Suprapubic skin (tissue), 4 donors: ENCODE measurements around the gene TGOLN2. TPM values are rescaled to one million over a fixed set of nuclear protein-coding genes. Genes with fewer than 3 reads are reported as not detected.
"Not testable (repeated sequence)": the region's sequence is repeated elsewhere in the genome, so short reads cannot be mapped to it uniquely, and the experiment has no call there.

Experiments
- DNase-seq, 2 donors: peaks; one replicate each; pipeline ENCODE4 v3.0.0-alpha.2; 2019; ENCODE audit warnings: low spot score in 2 of 2
- H3K27ac ChIP-seq: fragments of 200-600 bp; sonication (generic); one replicate; pipeline ENCODE4 v1.5.1; 2019
- H3K27me3 ChIP-seq: fragments of 200-600 bp; sonication (generic); one replicate; pipeline ENCODE4 v1.5.1; 2019
- H3K36me3 ChIP-seq: fragments of 200-600 bp; sonication (generic); one replicate; pipeline ENCODE4 v1.5.1; 2019
- H3K4me1 ChIP-seq: fragments of 200-600 bp; sonication (generic); one replicate; pipeline ENCODE4 v1.5.1; 2019
- H3K4me3 ChIP-seq: fragments of 200-600 bp; sonication (generic); one replicate; pipeline ENCODE4 v1.5.1; 2019; ENCODE audit warnings: mild to moderate bottlenecking
- H3K9me3 ChIP-seq: fragments of 200-600 bp; sonication (generic); one replicate; pipeline ENCODE4 v1.5.1; 2019
- CTCF ChIP-seq, 2 donors: fragments of 200-600 bp in 1 of 2; fragments of 450-650 bp in 1 of 2; sonication (generic) in 1 of 2; IDR thresholded peaks; one replicate each; pipeline ENCODE4 v1.5.1; 2016 to 2019; ENCODE audit warnings: antibody characterized with exemption in 2 of 2, mild to moderate bottlenecking in 1 of 2, moderate library complexity in 1 of 2
- EP300 ChIP-seq: sonication (generic); formaldehyde crosslinking; IDR thresholded peaks from one replicate; pipeline ENCODE4 v1.6.1; 2017; ENCODE audit warnings: antibody characterized with exemption
- POLR2A ChIP-seq, 2 donors: fragments of 450-650 bp; IDR thresholded peaks; one replicate each; pipeline ENCODE4 v1.6.1; 2017; ENCODE audit warnings: antibody characterized with exemption in 2 of 2, mild to moderate bottlenecking in 2 of 2, moderate library complexity in 2 of 2
- POLR2AphosphoS5 ChIP-seq, 3 donors: sonication (generic); formaldehyde crosslinking; IDR thresholded peaks; one replicate each; pipeline ENCODE4 v1.6.1; 2017; ENCODE audit warnings: antibody characterized with exemption in 3 of 3
- WGBS: methylation state at CpG from one replicate; pipeline ENCODE4 v1.1.5; 2018; 5-methylcytosine and 5-hydroxymethylcytosine counted together
- total RNA-seq, 4 donors: library from RNA; depleted of rRNA; stranded (reverse); fragments of >200 nt; gene quantifications; one replicate each; pipeline ENCODE4 v1.1.0, GENCODE V29; 2016

The TGOLN2 gene
- total RNA-seq, 4 donors from 2014 or later = 62.5 to 118 (median 72.0) TPM

- H3K36me3 ChIP-seq = peaks cover 51% of the 10 kb centered on the region
- TF ChIP-seq POLR2A (IDR thresholded peaks at IDR 0.05) (no peak), POLR2AphosphoS5 (IDR thresholded peaks at IDR 0.05) (no peak), CTCF (IDR thresholded peaks at IDR 0.05) (no peak), EP300 (no peak)
- 74% methylated on average over 3 of the region's 3 CpGs for WGBS
- DNase-seq = no peak
- H3K9me3 ChIP-seq = no peaks in the 10 kb centered on the region
- H3K27me3 ChIP-seq = no peaks in the 10 kb centered on the region
- no peak overlapping the region for H3K27ac ChIP-seq
- H3K4me1 ChIP-seq = peaks cover 3% of the 10 kb centered on the region
- no peak overlapping the region for H3K4me3 ChIP-seq
Measured at GRCh38 chr2:85342156-85342555, 14.4 kb upstream of the TGOLN2 start.

- DNase-seq = no peak
- H3K36me3 ChIP-seq = peaks cover 44% of the 10 kb centered on the region
- H3K27me3 ChIP-seq = no peaks in the 10 kb centered on the region
- H3K27ac ChIP-seq = no peak overlapping the region
- peaks cover 3% of the 10 kb centered on the region for H3K4me1 ChIP-seq
- H3K4me3 ChIP-seq = no peak overlapping the region
- TF ChIP-seq POLR2AphosphoS5 (IDR thresholded peaks at IDR 0.05) = no peak
- TF ChIP-seq POLR2A (IDR thresholded peaks at IDR 0.05) = no peak
- TF ChIP-seq EP300 = no peak
- TF ChIP-seq CTCF (IDR thresholded peaks at IDR 0.05) = no peak
- H3K9me3 ChIP-seq = no peaks in the 10 kb centered on the region
- 91% methylated on average over 27 of the region's 30 CpGs for WGBS
Measured at GRCh38 chr2:85341269-85342029, 13.7 kb upstream of the TGOLN2 start.

GRCh38 chr2:85340034-85340892 is 12.5 kb upstream of the TGOLN2 start:
- no peaks in the 10 kb centered on the region for H3K27me3 ChIP-seq
- WGBS = 34% methylated on average over 13 of the region's 13 CpGs
- H3K9me3 ChIP-seq = no peaks in the 10 kb centered on the region
- DNase-seq = peak in 1 of 2 donors; percentile 60
- H3K27ac ChIP-seq = no peak overlapping the region
- TF ChIP-seq CTCF (IDR thresholded peaks at IDR 0.05) (no peak), POLR2A (IDR thresholded peaks at IDR 0.05) (no peak)
- H3K4me1 ChIP-seq = peaks cover 3% of the 10 kb centered on the region
- no peak overlapping the region for H3K4me3 ChIP-seq
- H3K36me3 ChIP-seq = peaks cover 32% of the 10 kb centered on the region

GRCh38 chr2:85334928-85335327 is 7.1 kb upstream of the TGOLN2 start:
- WGBS = 48% methylated on average over 2 of the region's 2 CpGs
- no peaks in the 10 kb centered on the region for H3K4me1 ChIP-seq
- TF ChIP-seq EP300 (no peak), POLR2AphosphoS5 (IDR thresholded peaks at IDR 0.05) (no peak), POLR2A (IDR thresholded peaks at IDR 0.05) (no peak), CTCF (IDR thresholded peaks at IDR 0.05) (no peak)

GRCh38 chr2:85333877-85334276 is 6.1 kb upstream of the TGOLN2 start:
- not testable (repeated sequence) for H3K27me3 ChIP-seq, H3K4me1 ChIP-seq, H3K36me3 ChIP-seq, H3K27ac ChIP-seq, H3K9me3 ChIP-seq, H3K4me3 ChIP-seq, DNase-seq
- WGBS = 98% methylated on average over 4 of the region's 4 CpGs

More at GRCh38 chr2:85334928-85335327, 7.1 kb upstream of the TGOLN2 start:
- H3K36me3 ChIP-seq = no peaks in the 10 kb centered on the region
- no peak overlapping the region for H3K27ac ChIP-seq
- DNase-seq = no peak
- no peaks in the 10 kb centered on the region for H3K27me3 ChIP-seq
- H3K9me3 ChIP-seq = no peaks in the 10 kb centered on the region
- H3K4me3 ChIP-seq = no peak overlapping the region
